B cell (primary cell): Measurements from ENCODE around the gene EP400. TPM values are rescaled to one million over a fixed set of nuclear protein-coding genes. Genes with fewer than 3 reads are reported as not detected.

ENCODE experiments used
- ATAC-seq: fragments of 200-7000 bp; cut with Tn5 transposase; one replicate; pipeline ENCODE4 v1.10.0; 2021; ENCODE audit warnings: low read depth, mild to moderate bottlenecking, moderate number of reproducible peaks, moderate library complexity
- CTCF ChIA-PET: fragments of 350-600 bp; sonication (Branson Sonifier 250); formaldehyde crosslinking; loops from one replicate; lab custom pipeline; 2021; ENCODE audit warnings: antibody characterized with exemption, inconsistent platforms; lab: Charles Lee
- POLR2A ChIA-PET: fragments of 350-600 bp; sonication (Branson Sonifier 250); formaldehyde crosslinking; loops from one replicate; lab custom pipeline; 2021; ENCODE audit warnings: antibody characterized with exemption; lab: Charles Lee
- DNase-seq: peaks from one replicate; pipeline ENCODE4 v3.0.0; 2013
- H2AFZ ChIP-seq: 2 replicates; pipeline ENCODE4 v1.6.1; 2012; ENCODE audit warnings: mild to moderate bottlenecking, low read depth, low read length; ENCODE audit not compliant: insufficient read depth, poor library complexity, severe bottlenecking
- H3K27ac ChIP-seq, 2 donors: 1 replicate in 1 of 2; 2 replicates in 1 of 2; pipeline ENCODE4 v1.5.1; 2012 to 2013; ENCODE audit warnings: low read length in 2 of 2, mild to moderate bottlenecking in 2 of 2, moderate library complexity in 1 of 2
- H3K27me3 ChIP-seq, 4 experiments: fragments of 200-600 bp in 1 of 4; sonication (generic) in 1 of 4; replicated peaks in 1 of 4; 1 replicate in 2 of 4; 2 replicates in 2 of 4; pipeline versions ENCODE4 v1.6.1 to v1.7.0; 2013 to 2016; ENCODE audit warnings: low read length in 3 of 4, mild to moderate bottlenecking in 2 of 4, mixed read lengths in 1 of 4, moderate library complexity in 1 of 4; ENCODE audit not compliant: insufficient read depth in 4 of 4, control insufficient read depth in 3 of 4; ENCODE audit errors: control extremely low read depth in 1 of 4
- H3K36me3 ChIP-seq, 2 experiments: replicated peaks in 1 of 2; 1 replicate in 1 of 2; 2 replicates in 1 of 2; pipeline versions ENCODE4 v1.6.1 to v1.7.1; 2013; ENCODE audit warnings: low read length in 1 of 2; ENCODE audit not compliant: insufficient read depth in 2 of 2, control insufficient read depth in 1 of 2; ENCODE audit errors: control extremely low read depth in 1 of 2, extremely low read depth in 1 of 2
- H3K4me1 ChIP-seq, 2 donors: fragments of 200-600 bp in 1 of 2; sonication (generic) in 1 of 2; 1 replicate in 1 of 2; 2 replicates in 1 of 2; pipeline versions ENCODE4 v1.5.1 to v1.6.1; 2013 to 2017; ENCODE audit warnings: low read length in 2 of 2; ENCODE audit not compliant: control insufficient read depth in 2 of 2, insufficient read depth in 2 of 2
- H3K4me2 ChIP-seq: replicated peaks from 2 replicates; pipeline ENCODE3; 2012; ENCODE audit warnings: mild to moderate bottlenecking, low read depth, low read length; ENCODE audit not compliant: poor library complexity, severe bottlenecking
- H3K4me3 ChIP-seq, 5 experiments: fragments of 200-600 bp in 1 of 5; sonication (generic) in 1 of 5; 1 replicate in 3 of 5; 2 replicates in 2 of 5; pipeline versions ENCODE4 v1.5.1 to v1.7.0; 2011 to 2016; ENCODE audit warnings: low read length in 4 of 5, mild to moderate bottlenecking in 4 of 5, low read depth in 2 of 5, control low read depth in 1 of 5, moderate library complexity in 1 of 5; ENCODE audit not compliant: insufficient read depth in 1 of 5; ENCODE audit errors: control extremely low read depth in 1 of 5, extremely low read depth in 1 of 5
- H3K79me2 ChIP-seq: fragments of 200-600 bp; sonication (generic); one replicate; pipeline ENCODE4 v1.6.0; 2016; ENCODE audit warnings: low read length; ENCODE audit not compliant: control insufficient read depth, insufficient read depth
- H3K9ac ChIP-seq: fragments of 200-600 bp; sonication (generic); 2 replicates; pipeline ENCODE4 v1.6.1; 2017; ENCODE audit warnings: mild to moderate bottlenecking, low read length, moderate library complexity
- H3K9me3 ChIP-seq, 3 donors: one replicate each; pipeline versions ENCODE4 v1.6.1 to v1.7.1; 2013; ENCODE audit warnings: low read length in 2 of 3; ENCODE audit not compliant: control insufficient read depth in 2 of 3, insufficient read depth in 1 of 3; ENCODE audit errors: control extremely low read depth in 1 of 3
- H4K20me1 ChIP-seq: 2 replicates; pipeline ENCODE4 v1.6.0; 2012; ENCODE audit warnings: mild to moderate bottlenecking, low read length; ENCODE audit not compliant: insufficient read depth, control insufficient read depth, poor library complexity, severe bottlenecking
- H3K27ac Mint-ChIP-seq: one replicate; pipeline ENCODE4 v1.8.0; 2021; ENCODE audit warnings: mixed read lengths
- H3K27me3 Mint-ChIP-seq: one replicate; pipeline ENCODE4 v1.8.0; 2021; ENCODE audit warnings: mixed read lengths
- H3K4me1 Mint-ChIP-seq: one replicate; pipeline ENCODE4 v1.8.0; 2021; ENCODE audit warnings: mixed read lengths
- H3K4me3 Mint-ChIP-seq: one replicate; pipeline ENCODE4 v1.8.0; 2021; ENCODE audit warnings: mixed read lengths
- H3K9me3 Mint-ChIP-seq: one replicate; pipeline ENCODE4 v1.8.0; 2022; ENCODE audit warnings: mixed read lengths; ENCODE audit not compliant: insufficient read depth
- EZH2 ChIP-seq: IDR thresholded peaks from 2 replicates; pipeline ENCODE4 v1.6.1; 2012; ENCODE audit warnings: borderline replicate concordance, low read depth, mild to moderate bottlenecking, moderate library complexity, low read length; ENCODE audit not compliant: insufficient read depth, poor library complexity, severe bottlenecking
- WGBS: methylation state at CpG from one replicate; pipeline ENCODE4 v1.1.5; 2013; ENCODE audit warnings: missing lambda C conversion rate; ENCODE audit not compliant: insufficient coverage; 5-methylcytosine and 5-hydroxymethylcytosine counted together
- intact Hi-C: fragments of 100-400 bp; cut with micrococcal nuclease; formaldehyde crosslinking; loops from one replicate; pipeline ENCODE4 v1.10.0; 2022
- polyA plus RNA-seq: library from polyadenylated mRNA; depleted of rRNA; stranded (reverse); fragments of >200 nt; gene quantifications from 2 replicates; pipeline ENCODE4 v1.2.3, GENCODE V29; 2012
- total RNA-seq, 2 donors: library from RNA; stranded (reverse); fragments of 120-200 nt in 1 of 2; gene quantifications; 1 replicate in 1 of 2; 2 replicates in 1 of 2; pipeline versions ENCODE4 v1.2.3 to v1.2.4, GENCODE V29; 2013 to 2022
- TF ChIP-seq, protein P1 (sequence below): fragments of 200-600 bp; IDR thresholded peaks from one replicate; pipeline ENCODE4 v1.8.0; 2022; ENCODE audit warnings: antibody characterized with exemption, mild to moderate bottlenecking

The EP400 gene
- total and polyA plus RNA-seq, 2 donors (not counting 1 experiment from before 2014, with no cell fraction given) = 17.3 to 82.2 TPM

DNA sequence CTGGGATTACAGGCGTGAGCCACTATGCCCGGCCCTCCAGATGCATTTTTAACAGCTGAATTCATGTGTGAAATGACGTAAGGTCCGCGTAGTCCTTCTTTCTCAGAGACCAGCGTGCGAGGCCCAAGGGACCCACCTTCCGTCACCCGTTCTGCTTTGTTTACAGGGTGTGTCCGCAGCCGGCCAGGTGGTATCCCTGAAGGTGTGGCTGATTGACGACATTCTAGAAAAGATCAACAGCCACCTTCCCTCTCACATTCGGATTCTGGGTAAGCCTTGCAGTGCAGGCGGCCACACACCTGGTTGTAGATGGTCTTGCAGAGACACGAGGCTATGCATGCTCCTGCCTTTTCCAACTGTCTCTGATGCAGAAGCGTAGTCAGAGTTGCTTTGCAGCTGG, 10.7 kb upstream of the EP400 start:
- Histone ChIP-seq H3K9me3 (peaks cover 0 to 5% (median 0%) of the 10 kb centered on the region in 3 donors), H3K4me1 (no peaks in the 10 kb centered on the region), H3K9ac (no peak overlapping the region), H3K4me3 (no peak overlapping the region), H3K4me2 (no peak overlapping the region), H4K20me1 (peaks cover 4% of the 10 kb centered on the region), H3K27me3 (no peaks in the 10 kb centered on the region), H3K27ac (no peak overlapping the region), H3K36me3 (peaks cover 0 to 54% of the 10 kb centered on the region in 2 experiments), H3K79me2 (no peaks in the 10 kb centered on the region), H2AFZ (no peak overlapping the region)
- no peak overlapping the region for H3K27ac Mint-ChIP-seq
- H3K4me3 Mint-ChIP-seq = no peak overlapping the region
- ATAC-seq (no peak), DNase-seq (no peak)
- H3K27me3 Mint-ChIP-seq = no peaks in the 10 kb centered on the region
- intact Hi-C loops = no loop called here
- no peak for TF ChIP-seq EZH2
- TF ChIP-seq, protein P1, sequence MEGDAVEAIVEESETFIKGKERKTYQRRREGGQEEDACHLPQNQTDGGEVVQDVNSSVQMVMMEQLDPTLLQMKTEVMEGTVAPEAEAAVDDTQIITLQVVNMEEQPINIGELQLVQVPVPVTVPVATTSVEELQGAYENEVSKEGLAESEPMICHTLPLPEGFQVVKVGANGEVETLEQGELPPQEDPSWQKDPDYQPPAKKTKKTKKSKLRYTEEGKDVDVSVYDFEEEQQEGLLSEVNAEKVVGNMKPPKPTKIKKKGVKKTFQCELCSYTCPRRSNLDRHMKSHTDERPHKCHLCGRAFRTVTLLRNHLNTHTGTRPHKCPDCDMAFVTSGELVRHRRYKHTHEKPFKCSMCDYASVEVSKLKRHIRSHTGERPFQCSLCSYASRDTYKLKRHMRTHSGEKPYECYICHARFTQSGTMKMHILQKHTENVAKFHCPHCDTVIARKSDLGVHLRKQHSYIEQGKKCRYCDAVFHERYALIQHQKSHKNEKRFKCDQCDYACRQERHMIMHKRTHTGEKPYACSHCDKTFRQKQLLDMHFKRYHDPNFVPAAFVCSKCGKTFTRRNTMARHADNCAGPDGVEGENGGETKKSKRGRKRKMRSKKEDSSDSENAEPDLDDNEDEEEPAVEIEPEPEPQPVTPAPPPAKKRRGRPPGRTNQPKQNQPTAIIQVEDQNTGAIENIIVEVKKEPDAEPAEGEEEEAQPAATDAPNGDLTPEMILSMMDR = no peak
- 97% methylated on average over 16 of the region's 16 CpGs for WGBS
- no peaks in the 10 kb centered on the region for H3K9me3 Mint-ChIP-seq
- CTCF ChIA-PET = no interaction called here
- H3K4me1 Mint-ChIP-seq = no peaks in the 10 kb centered on the region
- POLR2A ChIA-PET = no interaction called here

DNA sequence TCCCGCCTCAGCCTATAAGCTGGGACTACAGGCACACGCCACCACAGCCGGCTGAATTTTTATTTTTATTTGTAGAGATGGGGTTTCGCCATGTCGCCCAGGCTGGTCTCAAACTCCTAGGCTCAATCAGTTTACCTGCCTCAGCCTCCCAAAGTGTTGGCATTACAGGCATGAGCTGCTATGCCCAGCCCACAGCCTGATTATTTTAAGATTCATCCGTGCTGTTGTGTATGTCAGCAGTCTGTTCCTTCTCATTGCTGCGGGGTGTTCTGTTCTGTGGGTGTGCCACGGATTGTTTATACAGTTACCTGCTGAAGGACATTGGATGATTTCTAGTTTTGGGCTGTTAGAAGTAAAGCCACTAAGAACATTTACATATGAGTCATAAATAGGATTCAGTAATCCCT, 9.6 kb upstream of the EP400 start:
- DNase-seq (no peak), ATAC-seq (no peak)
- Mint-ChIP-seq H3K27me3 (no peaks in the 10 kb centered on the region), H3K9me3 (no peaks in the 10 kb centered on the region), H3K4me1 (no peaks in the 10 kb centered on the region), H3K27ac (no peak overlapping the region), H3K4me3 (no peak overlapping the region)
- POLR2A ChIA-PET = no interaction called here
- H4K20me1 ChIP-seq = peaks cover 4% of the 10 kb centered on the region
- H3K36me3 ChIP-seq = peaks cover 0 to 52% of the 10 kb centered on the region in 2 experiments
- TF ChIP-seq, protein P1 = no peak
- no peak for TF ChIP-seq EZH2
- no peaks in the 10 kb centered on the region for H3K27me3 ChIP-seq
- no peak overlapping the region for H3K4me2 ChIP-seq
- no peak overlapping the region for H3K4me3 ChIP-seq
- intact Hi-C loops = no loop called here
- H3K9me3 ChIP-seq = peaks cover 0 to 11% (median 0%) of the 10 kb centered on the region in 3 donors
- CTCF ChIA-PET = no interaction called here
- H3K9ac ChIP-seq = no peak overlapping the region
- no peaks in the 10 kb centered on the region for H3K4me1 ChIP-seq
- peaks cover 2% of the 10 kb centered on the region for H3K79me2 ChIP-seq
- H3K27ac ChIP-seq = no peak overlapping the region
- H2AFZ ChIP-seq = no peak overlapping the region
- 100% methylated on average over 2 of the region's 8 CpGs for WGBS
